ENCODE measurements around the gene PROSER3. TPM values are rescaled to one million over a fixed set of nuclear protein-coding genes. Genes with fewer than 3 reads are reported as not detected.

Gene PROSER3
- polyA plus RNA-seq, 1 donor from 2014 or later, result 1.2 TPM

DNA sequence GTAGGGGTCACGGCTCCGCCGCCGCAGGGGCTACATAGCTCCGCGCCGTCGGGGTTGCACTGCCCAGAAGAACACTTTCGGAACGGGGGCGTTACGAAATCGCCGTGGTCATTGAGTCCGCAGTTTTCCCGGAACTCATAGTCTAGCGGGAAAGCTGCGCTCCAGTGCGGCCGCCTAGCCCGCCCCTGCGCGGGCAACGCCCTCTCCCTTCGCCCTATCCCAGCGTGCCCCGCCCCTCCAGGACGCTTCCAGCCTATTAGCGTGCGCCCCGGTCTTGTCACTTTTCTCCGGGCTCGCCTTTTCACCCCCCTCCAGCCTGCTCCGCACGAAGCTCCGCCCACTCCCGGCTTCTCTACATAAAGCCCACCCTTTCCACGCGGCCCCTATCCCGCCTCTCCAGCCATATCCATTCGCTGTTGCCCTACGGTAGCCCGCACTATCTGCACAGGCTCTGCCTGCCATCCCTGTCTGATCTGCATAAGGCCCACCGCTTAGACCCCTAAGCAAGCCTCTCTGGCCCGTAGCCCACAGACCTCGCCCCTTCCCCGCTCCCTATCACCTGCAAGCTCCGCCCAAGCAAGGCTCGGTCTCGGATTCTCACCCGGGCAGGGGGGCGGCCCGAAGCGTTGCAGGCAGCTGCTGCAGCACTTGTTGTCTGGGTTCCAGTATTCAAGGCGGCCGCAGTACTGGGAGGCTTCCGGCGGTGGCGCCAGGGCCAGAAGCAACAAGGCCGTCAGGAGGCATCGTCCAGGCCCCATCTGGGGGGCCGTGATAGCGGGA lies 17.4 kb upstream of the PROSER3 start:
- H3K4me3 ChIP-seq (ENCODE audit: low read length), result peak overlapping the region; percentile 69
- no peaks in the 10 kb centered on the region for H3F3A ChIP-seq (ENCODE audit: insufficient read depth, low read length, poor library complexity, severe bottlenecking)
- H3K4me2 ChIP-seq (ENCODE audit: low read length), result peak overlapping the region; percentile 84
- peak overlapping the region; percentile 67 for H3K9ac ChIP-seq (ENCODE audit: low read length)
- no peaks in the 10 kb centered on the region for H3K9me2 ChIP-seq (ENCODE audit: insufficient read depth, low read length)
- TF ChIP-seq RAD21 (conservative IDR thresholded peaks at IDR 0.05) (peak; percentile 32), MXI1 (conservative IDR thresholded peaks at IDR 0.05; ENCODE audit: poor library complexity, severe bottlenecking) (peak; percentile 82), REST (IDR thresholded peaks at IDR 0.05; ENCODE audit: borderline replicate concordance) (no peak), EZH2 (IDR thresholded peaks at IDR 0.05; ENCODE audit: borderline replicate concordance, insufficient read depth, low read length, poor library complexity, severe bottlenecking) (no peak), EP300 (conservative IDR thresholded peaks at IDR 0.05; ENCODE audit: poor library complexity, severe bottlenecking) (peak; percentile 15), POLR2AphosphoS5 (IDR thresholded peaks at IDR 0.05) (peak; percentile 81), TAF1 (IDR thresholded peaks at IDR 0.05; ENCODE audit: low read depth) (peak; percentile 73), SMC3 (conservative IDR thresholded peaks at IDR 0.05; ENCODE audit: poor library complexity) (peak; percentile 53), CTCF (IDR thresholded peaks at IDR 0.05; ENCODE audit: poor library complexity, severe bottlenecking) (peak; percentile 72)
- H2AFZ ChIP-seq (ENCODE audit: low read depth, low read length), result peak overlapping the region; percentile 29
- H3K9me3 ChIP-seq (ENCODE audit: low read length), result no peaks in the 10 kb centered on the region
- peaks cover under 1% of the 10 kb centered on the region for H3K79me2 ChIP-seq (replicated peaks; ENCODE audit: insufficient read depth, low read length)
- H3K27me3 ChIP-seq (ENCODE audit: insufficient read depth, low read depth, low read length), result no peaks in the 10 kb centered on the region
- no peaks in the 10 kb centered on the region for H3K36me3 ChIP-seq (ENCODE audit: insufficient read depth, low read length)
- H3K27ac ChIP-seq (ENCODE audit: low read length), result peak overlapping the region; percentile 72
- H4K20me1 ChIP-seq (ENCODE audit: insufficient read depth), result no peaks in the 10 kb centered on the region

DNA sequence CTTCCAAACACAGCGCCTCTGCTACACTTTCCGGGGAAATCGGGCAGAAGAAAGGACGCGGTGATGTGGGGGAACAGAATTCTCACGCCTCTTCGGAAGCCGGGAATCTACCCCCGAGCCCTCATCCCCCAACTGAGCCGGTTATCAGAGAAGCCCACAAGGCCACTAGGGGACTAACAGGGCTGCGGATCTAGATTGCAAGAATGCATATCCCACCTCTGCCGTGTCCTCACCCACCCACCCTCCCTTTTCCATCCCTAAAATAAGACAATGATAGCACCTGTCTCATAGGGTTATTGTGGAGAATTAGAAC lies 16.8 kb upstream of the PROSER3 start:
- H3K79me2 ChIP-seq (replicated peaks; ENCODE audit: insufficient read depth, low read length), result peaks cover 6% of the 10 kb centered on the region
- TF ChIP-seq REST (IDR thresholded peaks at IDR 0.05; ENCODE audit: borderline replicate concordance) (no peak), TAF1 (IDR thresholded peaks at IDR 0.05; ENCODE audit: low read depth) (peak; percentile 8), POLR2AphosphoS5 (IDR thresholded peaks at IDR 0.05) (no peak), SMC3 (conservative IDR thresholded peaks at IDR 0.05; ENCODE audit: poor library complexity) (peak; percentile 31), RAD21 (conservative IDR thresholded peaks at IDR 0.05) (no peak), EZH2 (IDR thresholded peaks at IDR 0.05; ENCODE audit: borderline replicate concordance, insufficient read depth, low read length, poor library complexity, severe bottlenecking) (no peak), CTCF (IDR thresholded peaks at IDR 0.05; ENCODE audit: poor library complexity, severe bottlenecking) (peak; percentile 42), EP300 (conservative IDR thresholded peaks at IDR 0.05; ENCODE audit: poor library complexity, severe bottlenecking) (no peak), MXI1 (conservative IDR thresholded peaks at IDR 0.05; ENCODE audit: poor library complexity, severe bottlenecking) (no peak)
- H4K20me1 ChIP-seq (ENCODE audit: insufficient read depth), result no peaks in the 10 kb centered on the region
- no peaks in the 10 kb centered on the region for H3K36me3 ChIP-seq (ENCODE audit: insufficient read depth, low read length)
- no peaks in the 10 kb centered on the region for H3K27me3 ChIP-seq (ENCODE audit: insufficient read depth, low read depth, low read length)
- peak overlapping the region; percentile 67 for H3K9ac ChIP-seq (ENCODE audit: low read length)
- H3K4me2 ChIP-seq (ENCODE audit: low read length), result peak overlapping the region; percentile 84
- peak overlapping the region; percentile 69 for H3K4me3 ChIP-seq (ENCODE audit: low read length)
- H2AFZ ChIP-seq (ENCODE audit: low read depth, low read length), result peak overlapping the region; percentile 29
- no peaks in the 10 kb centered on the region for H3F3A ChIP-seq (ENCODE audit: insufficient read depth, low read length, poor library complexity, severe bottlenecking)
- peak overlapping the region; percentile 72 for H3K27ac ChIP-seq (ENCODE audit: low read length)
- H3K9me2 ChIP-seq (ENCODE audit: insufficient read depth, low read length), result no peaks in the 10 kb centered on the region
- no peaks in the 10 kb centered on the region for H3K9me3 ChIP-seq (ENCODE audit: low read length)
